Subcutaneous abdominal adipose tissue (tissue), 5 donors: ENCODE measurements around the gene GALNT18.
A peak's percentile ranks its signal among the peaks of the same experiment; 100 is the strongest.

ENCODE experiments used
- H3K27ac ChIP-seq: one replicate; pipeline ENCODE4 v1.7.0; 2013; ENCODE audit warnings: low read depth, mild to moderate bottlenecking, inconsistent platforms, low read length, moderate library complexity
- H3K27me3 ChIP-seq, 5 donors: one replicate each; pipeline ENCODE4 v1.7.0; 2013; ENCODE audit warnings: low read length in 5 of 5, inconsistent platforms in 1 of 5; ENCODE audit not compliant: control insufficient read depth in 5 of 5, insufficient read depth in 4 of 5
- H3K36me3 ChIP-seq, 5 donors: one replicate each; pipeline ENCODE4 v1.7.0; 2013; ENCODE audit warnings: low read length in 5 of 5; ENCODE audit not compliant: control insufficient read depth in 5 of 5, insufficient read depth in 5 of 5
- H3K4me1 ChIP-seq, 5 donors: one replicate each; pipeline ENCODE4 v1.7.0; 2013; ENCODE audit warnings: low read length in 5 of 5, mild to moderate bottlenecking in 3 of 5, moderate library complexity in 1 of 5; ENCODE audit not compliant: control insufficient read depth in 5 of 5, insufficient read depth in 5 of 5
- H3K4me3 ChIP-seq, 5 donors: one replicate each; pipeline ENCODE4 v1.7.0; 2013; ENCODE audit warnings: low read length in 5 of 5, low read depth in 1 of 5
- H3K9ac ChIP-seq, 5 donors: one replicate each; pipeline ENCODE4 v1.7.0; 2013; ENCODE audit warnings: low read length in 5 of 5, mild to moderate bottlenecking in 4 of 5, moderate library complexity in 3 of 5
- H3K9me3 ChIP-seq, 5 donors: one replicate each; pipeline ENCODE4 v1.7.0; 2013; ENCODE audit warnings: low read length in 5 of 5; ENCODE audit not compliant: control insufficient read depth in 5 of 5
- donor health status: healthy.
- donor health status: healthy.
- donor health status: healthy.
- donor health status: healthy.
- donor health status: healthy.

The GALNT18 gene

DNA sequence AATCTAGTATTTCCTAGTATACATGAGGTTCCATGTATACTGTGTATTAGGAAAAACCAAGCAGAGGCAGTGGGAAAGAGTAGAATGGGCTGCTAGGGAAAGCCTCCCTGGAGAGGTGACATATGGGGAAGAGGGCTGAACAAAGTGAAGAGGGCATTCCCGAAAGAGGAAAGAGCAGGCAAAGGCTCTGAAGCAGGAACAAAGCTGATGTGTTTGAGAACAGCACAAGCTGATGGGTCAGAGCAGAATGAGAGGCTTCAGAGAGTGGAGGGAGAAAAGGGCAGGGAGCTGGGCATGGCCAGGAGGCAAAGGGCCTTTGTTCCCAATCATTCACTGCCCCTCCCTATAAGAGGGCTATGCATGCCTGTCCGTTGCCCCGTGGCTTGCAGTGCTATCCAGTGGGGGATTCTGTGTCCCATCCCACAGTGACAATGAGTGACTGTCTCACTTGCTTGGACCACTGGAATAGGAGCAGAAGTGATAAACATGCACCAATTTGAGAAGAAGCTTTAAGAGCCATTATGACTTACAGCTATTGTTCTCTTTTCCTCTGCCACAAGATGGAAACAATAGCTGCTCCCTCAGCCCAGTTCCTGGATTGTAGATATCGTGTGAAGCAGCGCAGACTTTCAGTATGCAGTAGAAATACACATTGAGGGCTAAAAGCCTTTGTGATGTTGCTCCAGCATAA is 39.6 kb downstream of the GALNT18 start:
- H3K4me3 ChIP-seq: no peak overlapping the region
- H3K9ac ChIP-seq: no peak overlapping the region
- no peaks in the 10 kb centered on the region for H3K9me3 ChIP-seq
- H3K27me3 ChIP-seq: peaks cover 0 to 9% (median 4%) of the 10 kb centered on the region in 5 donors
- H3K4me1 ChIP-seq: peaks cover 0 to 64% (median 4%) of the 10 kb centered on the region in 5 donors
- H3K27ac ChIP-seq: no peak overlapping the region
- no peaks in the 10 kb centered on the region for H3K36me3 ChIP-seq

DNA sequence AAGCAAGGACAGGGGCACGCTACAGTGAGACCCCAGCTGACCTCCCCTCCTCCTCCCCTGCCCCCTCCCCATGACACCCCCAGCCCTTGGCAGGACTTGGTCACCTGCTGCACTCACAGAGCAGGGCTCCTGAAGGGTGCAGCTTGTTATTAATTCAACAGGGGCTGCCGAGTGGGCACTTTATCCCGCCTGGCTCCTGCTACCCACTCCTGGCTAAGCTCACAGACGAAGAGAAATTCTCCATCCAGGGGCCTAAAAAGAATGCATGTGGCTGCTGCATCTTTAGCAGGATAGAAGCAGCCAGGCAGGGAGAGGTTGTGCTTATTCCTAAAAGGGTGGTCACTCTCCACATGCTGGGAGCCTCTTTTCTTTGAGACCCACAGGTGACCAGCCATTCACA is 40.3 kb downstream of the GALNT18 start:
- Histone ChIP-seq H3K9ac (no peak overlapping the region), H3K36me3 (no peaks in the 10 kb centered on the region), H3K9me3 (no peaks in the 10 kb centered on the region), H3K27ac (no peak overlapping the region), H3K4me3 (no peak overlapping the region), H3K4me1 (peaks cover 0 to 71% (median 4%) of the 10 kb centered on the region in 5 donors), H3K27me3 (peaks cover 0 to 8% (median 4%) of the 10 kb centered on the region in 5 donors)

DNA sequence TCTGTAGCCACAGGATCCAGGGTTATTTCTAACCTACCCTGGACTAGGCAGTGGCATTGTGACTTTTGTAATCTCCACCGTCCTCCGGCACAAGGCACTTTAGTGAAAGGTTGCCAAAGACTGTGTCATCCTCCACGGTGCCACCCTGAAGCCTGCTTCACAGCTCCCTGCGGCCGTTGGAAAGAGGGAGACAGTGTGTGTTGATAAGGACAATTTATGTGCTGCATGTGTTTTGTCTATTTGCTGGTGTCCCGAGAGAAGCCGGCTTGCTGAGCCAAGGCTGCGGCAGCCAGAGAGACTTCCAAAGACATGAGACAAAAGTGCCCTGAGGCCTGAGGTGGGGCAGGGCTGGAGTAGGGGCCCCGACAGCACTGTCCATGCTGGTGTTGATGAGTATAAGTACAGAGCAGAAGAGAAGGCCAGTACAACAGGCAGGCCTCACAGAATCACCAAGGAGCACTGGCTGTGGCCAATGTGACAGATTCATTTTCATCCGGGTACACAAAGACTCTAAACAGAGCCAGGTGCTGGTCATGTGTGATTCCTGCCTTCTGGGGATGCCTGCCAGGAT is 40.9 kb downstream of the GALNT18 start:
- Histone ChIP-seq H3K4me3 (no peak overlapping the region), H3K27me3 (peaks cover 0 to 8% (median 4%) of the 10 kb centered on the region in 5 donors), H3K27ac (no peak overlapping the region), H3K4me1 (peaks cover 0 to 73% (median 4%) of the 10 kb centered on the region in 5 donors), H3K9me3 (no peaks in the 10 kb centered on the region), H3K36me3 (no peaks in the 10 kb centered on the region), H3K9ac (peak overlapping the region in 1 of 5 donors; percentile 6)

DNA sequence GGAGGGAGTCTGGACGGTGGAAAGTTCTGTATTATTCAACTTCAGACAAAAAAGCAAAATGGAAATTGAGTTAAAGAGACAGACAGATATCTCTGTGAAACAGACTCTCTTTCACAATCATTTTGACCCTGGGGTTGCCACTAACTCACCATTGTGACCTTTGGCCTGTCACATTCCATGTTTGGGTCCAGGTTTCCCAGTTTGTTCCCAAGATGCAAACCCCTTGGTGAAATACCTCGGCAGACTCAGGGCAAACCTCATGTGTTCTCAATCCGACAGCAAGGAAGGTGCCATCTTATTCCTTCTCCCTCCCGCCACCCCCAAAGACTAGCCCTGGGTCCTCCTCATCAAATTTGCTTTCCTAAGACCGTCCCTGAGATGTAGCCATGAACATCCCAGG is 41.8 kb downstream of the GALNT18 start:
- H3K27ac ChIP-seq: no peak overlapping the region
- peaks cover 0 to 8% (median 4%) of the 10 kb centered on the region in 5 donors for H3K27me3 ChIP-seq
- no peaks in the 10 kb centered on the region for H3K36me3 ChIP-seq
- H3K4me1 ChIP-seq: peaks cover 0 to 73% (median 4%) of the 10 kb centered on the region in 5 donors
- H3K9me3 ChIP-seq: no peaks in the 10 kb centered on the region
- H3K4me3 ChIP-seq: no peak overlapping the region
- H3K9ac ChIP-seq: no peak overlapping the region

DNA sequence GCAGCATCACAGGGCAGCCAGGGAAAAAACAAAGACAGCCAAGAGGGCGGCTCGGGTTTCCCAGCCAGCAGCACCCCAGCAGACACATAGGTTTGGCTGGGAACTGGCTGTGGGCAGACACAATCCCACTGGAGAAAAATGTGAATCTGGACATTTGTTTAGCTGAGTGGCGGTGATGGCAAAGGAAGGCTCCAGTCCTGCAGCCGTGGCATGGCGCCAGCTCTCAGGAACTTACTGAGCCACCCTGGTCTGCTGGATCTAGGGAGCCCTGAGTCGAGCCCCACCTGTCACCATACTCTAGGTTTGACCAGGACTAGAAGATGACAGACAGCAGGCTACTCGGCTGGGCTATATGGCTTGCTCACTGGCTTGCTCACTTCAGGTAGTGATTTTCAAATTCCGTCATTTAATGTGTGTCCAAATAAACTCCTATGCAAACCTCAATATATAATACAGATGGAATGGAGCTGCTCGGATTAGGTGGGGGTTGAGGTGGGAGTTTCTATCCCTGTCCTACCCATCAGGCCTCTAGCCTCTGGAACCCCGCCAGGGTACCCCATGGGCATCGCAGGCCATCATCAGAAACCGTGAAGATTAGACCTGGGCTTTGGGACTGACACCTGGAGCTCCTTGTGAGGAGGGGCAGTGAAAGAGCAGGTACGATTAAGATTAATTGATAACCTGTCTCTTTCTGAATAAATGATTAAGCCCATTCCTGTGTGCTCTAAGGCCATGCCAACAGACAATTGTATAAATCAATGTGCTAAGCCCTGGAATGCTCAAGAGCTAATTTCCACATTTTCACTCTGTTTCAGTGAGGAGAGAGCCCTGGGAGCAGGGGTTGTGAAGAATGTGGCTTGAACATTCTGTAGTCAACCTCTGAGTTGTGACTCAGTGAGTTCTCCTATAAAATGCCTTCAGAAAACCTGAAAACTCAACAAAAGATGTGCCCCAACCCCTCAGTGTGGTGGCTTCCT is 42.5 kb downstream of the GALNT18 start:
- H3K36me3 ChIP-seq: no peaks in the 10 kb centered on the region
- H3K4me1 ChIP-seq: peaks cover 0 to 72% (median 4%) of the 10 kb centered on the region in 5 donors
- H3K9me3 ChIP-seq: no peaks in the 10 kb centered on the region
- no peak overlapping the region for H3K27ac ChIP-seq
- H3K27me3 ChIP-seq: peaks cover 0 to 8% (median 4%) of the 10 kb centered on the region in 5 donors
- no peak overlapping the region for H3K9ac ChIP-seq
- H3K4me3 ChIP-seq: no peak overlapping the region

DNA sequence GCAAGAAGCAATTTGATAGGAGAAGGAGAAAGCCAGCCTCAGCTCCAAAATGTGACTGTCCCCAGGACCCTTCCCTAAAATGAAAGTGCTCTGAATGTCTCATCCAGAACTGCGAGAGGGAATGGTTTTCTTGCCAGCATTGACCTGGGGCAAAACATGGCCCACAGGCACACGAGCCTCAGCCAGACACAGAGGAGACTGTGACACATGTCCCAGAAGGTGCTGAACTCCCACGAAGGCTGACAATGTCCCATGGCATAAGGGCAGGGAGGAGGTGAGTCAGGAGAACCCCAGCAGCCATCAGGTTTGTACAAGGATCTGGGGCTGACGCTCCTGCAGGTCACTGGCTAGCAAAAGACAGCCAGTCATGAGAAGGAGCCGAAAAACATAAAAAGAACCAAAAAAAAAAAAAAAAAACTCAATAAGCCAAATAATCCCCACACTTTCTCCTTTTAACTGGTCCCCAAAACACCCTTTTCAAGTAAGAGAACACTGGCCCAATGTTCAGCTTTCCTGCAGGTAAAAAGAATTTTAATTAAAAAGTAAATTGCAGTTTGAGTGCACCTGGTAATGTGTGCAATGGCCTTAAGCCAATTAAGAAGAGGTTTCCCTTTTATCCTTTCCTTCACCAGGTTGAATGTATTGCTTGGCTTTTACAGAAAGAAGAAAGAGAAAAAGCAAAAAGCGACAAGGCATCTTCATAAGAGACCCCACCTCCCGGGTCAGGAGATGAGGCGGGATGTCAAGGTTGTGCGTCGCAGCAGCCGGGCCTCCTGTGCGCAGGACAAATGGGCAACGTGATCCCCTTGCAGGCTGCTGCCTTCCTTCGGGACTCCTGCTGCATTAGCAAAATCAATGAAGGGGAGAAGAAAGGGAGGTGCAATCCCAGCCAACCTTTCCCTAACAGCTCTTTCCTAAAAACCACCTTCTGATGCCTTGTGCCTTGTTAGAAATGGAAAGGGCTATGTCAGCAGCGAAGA is 43.6 kb downstream of the GALNT18 start:
- Histone ChIP-seq H3K4me1 (peaks cover 0 to 61% (median 4%) of the 10 kb centered on the region in 5 donors), H3K9ac (no peak overlapping the region), H3K36me3 (no peaks in the 10 kb centered on the region), H3K27ac (no peak overlapping the region), H3K27me3 (peaks cover 0 to 9% (median 4%) of the 10 kb centered on the region in 5 donors), H3K9me3 (no peaks in the 10 kb centered on the region), H3K4me3 (no peak overlapping the region)

DNA sequence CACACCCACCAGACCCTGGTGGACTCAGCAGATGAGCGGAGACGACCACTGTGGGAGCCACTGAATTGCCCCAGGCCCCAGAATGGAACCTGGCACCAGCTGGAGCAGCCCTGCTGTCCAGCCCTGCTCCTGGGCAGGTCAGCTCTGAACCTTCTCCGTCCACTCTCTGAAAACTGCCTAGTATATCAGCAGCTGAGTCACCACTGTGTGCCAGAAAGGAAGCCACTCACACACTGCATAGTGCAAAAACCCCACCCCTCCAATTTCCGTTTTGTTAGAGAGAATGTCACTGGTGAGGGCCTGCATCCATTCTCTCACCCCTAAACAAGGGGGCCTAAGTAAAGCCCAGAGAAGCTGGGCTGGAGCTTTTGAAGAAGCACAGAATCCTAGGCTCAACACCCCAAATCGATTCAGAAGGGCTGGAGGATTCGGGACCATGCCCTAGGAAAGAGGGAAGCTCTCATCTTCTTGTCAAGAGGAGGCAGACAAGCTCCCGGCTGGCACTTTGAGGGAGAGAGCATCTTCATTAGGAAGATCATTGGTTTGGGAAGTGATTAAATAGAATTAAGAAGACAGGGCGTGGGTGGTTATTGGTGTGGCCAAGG is 44.5 kb downstream of the GALNT18 start:
- H3K36me3 ChIP-seq: no peaks in the 10 kb centered on the region
- no peak overlapping the region for H3K27ac ChIP-seq
- no peak overlapping the region for H3K4me3 ChIP-seq
- H3K9me3 ChIP-seq: no peaks in the 10 kb centered on the region
- peaks cover 0 to 9% (median 4%) of the 10 kb centered on the region in 5 donors for H3K27me3 ChIP-seq
- peaks cover 0 to 58% (median 4%) of the 10 kb centered on the region in 5 donors for H3K4me1 ChIP-seq
- no peak overlapping the region for H3K9ac ChIP-seq

DNA sequence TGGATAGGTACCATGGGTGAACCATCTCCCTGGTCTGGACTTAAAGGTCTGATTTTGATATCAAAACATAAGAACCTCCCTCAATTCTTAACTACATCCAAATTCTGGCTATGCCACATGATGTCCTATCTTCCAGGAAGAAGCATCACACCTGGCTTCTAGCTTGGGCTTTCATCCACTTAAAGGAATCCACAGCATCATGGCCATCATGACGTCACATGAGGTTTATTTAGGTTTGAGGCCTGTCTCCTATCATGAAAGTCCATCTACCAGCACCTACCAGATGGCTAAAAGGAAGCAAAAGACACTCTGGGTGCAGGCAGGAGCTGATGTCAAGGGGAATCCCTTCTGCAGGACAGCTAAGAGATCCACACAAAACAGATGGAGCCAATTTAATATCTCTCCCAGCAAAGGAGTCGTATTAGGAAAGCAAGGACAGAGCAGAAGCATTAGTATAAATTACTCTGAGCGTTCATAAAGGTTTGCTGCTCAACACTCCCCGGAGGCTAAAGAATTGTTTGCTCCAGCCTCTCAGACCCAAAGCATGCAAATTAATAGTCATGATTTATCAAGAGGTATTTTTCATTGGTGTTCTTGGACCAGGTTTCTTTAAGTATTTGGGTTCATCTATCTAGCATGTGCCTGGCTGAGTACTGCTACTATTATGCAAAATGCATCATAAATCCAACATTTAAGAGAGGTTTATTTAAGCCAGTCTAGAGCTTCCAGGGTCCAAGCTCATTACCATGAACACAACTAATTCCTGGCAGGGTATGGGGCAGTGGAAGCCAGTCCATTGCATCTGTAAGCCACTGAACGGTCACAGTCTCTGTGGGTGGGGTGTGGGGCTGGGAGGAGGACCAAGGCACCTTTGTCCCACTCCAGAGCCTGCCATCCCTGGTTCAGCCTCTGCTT is 47.2 kb downstream of the GALNT18 start:
- Histone ChIP-seq H3K9ac (no peak overlapping the region), H3K4me1 (peaks cover 3 to 50% (median 14%) of the 10 kb centered on the region in 5 donors), H3K36me3 (no peaks in the 10 kb centered on the region), H3K9me3 (no peaks in the 10 kb centered on the region), H3K27ac (no peak overlapping the region), H3K27me3 (peaks cover 0 to 3% (median 0%) of the 10 kb centered on the region in 5 donors), H3K4me3 (no peak overlapping the region)
